HG03378 (cell line): Measurements from ENCODE around the gene GRHL3.

Experiments used
- ATAC-seq: cut with Tn5 transposase; IDR thresholded peaks from one replicate; pipeline ENCODE4 v1.9.1; 2021; ENCODE audit warnings: mild to moderate bottlenecking, moderate library complexity; ENCODE audit not compliant: unreplicated experiment

GRHL3 gene

GRCh38 chr1:24340770-24341169, 21.6 kb downstream of the GRHL3 start:
- no peak for ATAC-seq

- no peak for ATAC-seq
Observed at GRCh38 chr1:24341260-24341659, 22.1 kb downstream of the GRHL3 start.

GRCh38 chr1:24343412-24344089, 24.4 kb downstream of the GRHL3 start:
- ATAC-seq = no peak

- ATAC-seq = no peak
Observed at GRCh38 chr1:24344090-24344742, 25.1 kb downstream of the GRHL3 start.

GRCh38 chr1:24345334-24345733, 26.2 kb downstream of the GRHL3 start:
- ATAC-seq = no peak

- ATAC-seq = no peak
Observed at GRCh38 chr1:24347159-24347934, 28.2 kb downstream of the GRHL3 start.

GRCh38 chr1:24348196-24348595, 29.0 kb downstream of the GRHL3 start:
- ATAC-seq = no peak

GRCh38 chr1:24349891-24350290, 30.7 kb downstream of the GRHL3 start:
- no peak for ATAC-seq

GRCh38 chr1:24351247-24351646, 32.1 kb downstream of the GRHL3 start:
- no peak for ATAC-seq

- no peak for ATAC-seq
Observed at GRCh38 chr1:24351918-24352627, 32.9 kb downstream of the GRHL3 start.

- ATAC-seq = no peak
Observed at GRCh38 chr1:24353292-24353891, 34.2 kb downstream of the GRHL3 start.

GRCh38 chr1:24355466-24355865, 36.3 kb downstream of the GRHL3 start:
- ATAC-seq = no peak

- ATAC-seq = no peak
Observed at GRCh38 chr1:24357038-24357437, 37.9 kb downstream of the GRHL3 start.

GRCh38 chr1:24360681-24361080, 41.5 kb downstream of the GRHL3 start:
- ATAC-seq = no peak

GRCh38 chr1:24361811-24362210, 42.7 kb downstream of the GRHL3 start:
- no peak for ATAC-seq

GRCh38 chr1:24362396-24362795, 43.2 kb downstream of the GRHL3 start:
- ATAC-seq = no peak

- ATAC-seq = no peak
Observed at GRCh38 chr1:24362982-24363614, 43.9 kb downstream of the GRHL3 start.

GRCh38 chr1:24363994-24364393, 44.8 kb downstream of the GRHL3 start:
- no peak for ATAC-seq

- ATAC-seq = no peak
Observed at GRCh38 chr1:24364605-24364974, 45.4 kb downstream of the GRHL3 start.

GRCh38 chr1:24364975-24365678, 46.0 kb downstream of the GRHL3 start:
- no peak for ATAC-seq
